Measurements from ENCODE around the gene RNU7-1.
"Not testable (repeated sequence)": the region's sequence is repeated elsewhere in the genome, so short reads cannot be mapped to it uniquely, and the experiment has no call there.

Gene RNU7-1

GRCh38 chr12:6943722-6944380, at the start of gene RNU7-1, which contains the start of gene C12orf57:
Gene RNU7-1, plus strand, starts transcription at chr12:6943816.
Gene C12orf57, plus strand, starts transcription at chr12:6944022. Its CDS starts 100 bp downstream, at chr12:6944122.
- peak; percentile 84 for DNase-seq (ENCODE audit: low read depth)

GRCh38 chr12:6894321-6894720, 49.3 kb upstream of the RNU7-1 start:
- DNase-seq (ENCODE audit: low read depth) = no peak

GRCh38 chr12:6896846-6897435, 46.7 kb upstream of the RNU7-1 start:
- no peak for DNase-seq (ENCODE audit: low read depth)

- no peak for DNase-seq (ENCODE audit: low read depth)
Observed at GRCh38 chr12:6899427-6899826, 44.2 kb upstream of the RNU7-1 start.

- peak; percentile 38 for DNase-seq (ENCODE audit: low read depth)
Observed at GRCh38 chr12:6899837-6900519, 43.6 kb upstream of the RNU7-1 start.

- no peak for DNase-seq (ENCODE audit: low read depth)
Observed at GRCh38 chr12:6902448-6902847, 41.2 kb upstream of the RNU7-1 start.

GRCh38 chr12:6903722-6904121, 39.9 kb upstream of the RNU7-1 start:
- DNase-seq (ENCODE audit: low read depth) = no peak

GRCh38 chr12:6904280-6905276, 39.0 kb upstream of the RNU7-1 start, which contains the start of gene LRRC23:
Gene LRRC23, plus strand, starts transcription at chr12:6904822. Its CDS starts 812 bp downstream, at chr12:6905634.
- DNase-seq (ENCODE audit: low read depth) = peak; percentile 91

GRCh38 chr12:6905414-6906040, 38.1 kb upstream of the RNU7-1 start:
- DNase-seq (ENCODE audit: low read depth) = no peak

- not testable (repeated sequence) for DNase-seq (ENCODE audit: low read depth)
Observed at GRCh38 chr12:6908141-6908540, 35.5 kb upstream of the RNU7-1 start.

GRCh38 chr12:6909421-6910145, 34.0 kb upstream of the RNU7-1 start:
- DNase-seq (ENCODE audit: low read depth) = no peak

- DNase-seq (ENCODE audit: low read depth) = no peak
Observed at GRCh38 chr12:6912164-6912935, 31.3 kb upstream of the RNU7-1 start.

GRCh38 chr12:6914246-6914946, 29.2 kb upstream of the RNU7-1 start, which contains the start of gene ENO2:
Gene ENO2, plus strand, starts transcription at chr12:6914580. Its CDS starts 1,253 bp downstream, at chr12:6915833.
- peak; percentile 57 for DNase-seq (ENCODE audit: low read depth)

- DNase-seq (ENCODE audit: low read depth) = no peak
Observed at GRCh38 chr12:6914947-6915788, 28.4 kb upstream of the RNU7-1 start.

GRCh38 chr12:6915789-6916285, 27.8 kb upstream of the RNU7-1 start:
- no peak for DNase-seq (ENCODE audit: low read depth)

- no peak for DNase-seq (ENCODE audit: low read depth)
Observed at GRCh38 chr12:6916426-6917200, 27.0 kb upstream of the RNU7-1 start.

All from fibroblast of gingiva (primary cell).